ENCODE measurements around the gene MTF1.
"Not testable (repeated sequence)": the region's sequence is repeated elsewhere in the genome, so short reads cannot be mapped to it uniquely, and the experiment has no call there.

DNA sequence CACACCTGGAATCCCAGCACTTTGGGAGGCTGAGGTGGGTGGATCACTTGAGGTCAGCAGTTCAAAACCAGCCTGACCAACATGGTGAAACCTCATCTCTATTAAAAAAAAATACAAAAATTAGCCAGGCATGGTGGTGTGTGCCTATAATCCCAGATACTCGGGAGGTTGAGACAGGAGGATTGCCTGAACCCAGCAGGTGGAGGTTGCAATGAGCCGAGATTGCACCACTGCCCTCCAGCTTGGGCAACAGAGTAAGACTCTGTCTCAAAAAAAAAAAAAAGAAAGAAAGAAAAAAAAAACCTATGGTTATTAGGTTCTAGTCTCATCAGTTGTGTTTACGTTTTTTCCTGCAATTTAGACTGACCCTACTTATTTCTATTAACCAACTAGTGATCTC lies 47.2 kb upstream of the MTF1 start:
- TF ChIP-seq YY1 (IDR thresholded peaks at IDR 0.05; ENCODE audit: insufficient read depth, insufficient read length); ZNF274 (IDR thresholded peaks at IDR 0.05; ENCODE audit: low read depth, low read length); SUZ12 (IDR thresholded peaks at IDR 0.05; ENCODE audit: extremely low read depth, insufficient read depth, insufficient read length): not testable (repeated sequence)
